H4 (cell line): ENCODE measurements around the gene MRPL17. TPM values are rescaled to one million over a fixed set of nuclear protein-coding genes. Genes with fewer than 3 reads are reported as not detected.
"Not testable (repeated sequence)": the region's sequence is repeated elsewhere in the genome, so short reads cannot be mapped to it uniquely, and the experiment has no call there.

ENCODE experiments used
- DNase-seq: peaks from one replicate; pipeline ENCODE4 v3.0.0-alpha.2; 2015; ENCODE audit warnings: low spot score
- total RNA-seq: library from RNA; depleted of rRNA; stranded (reverse); fragments of >200 nt; shearing (Covaris generic); gene quantifications from 2 replicates; pipeline ENCODE4 v1.2.3, GENCODE V29; 2014; rRNA removed

Gene MRPL17
- 98.8 and 99.5 TPM in 2 replicates for total RNA-seq

GRCh38 chr11:6682936-6683861, at the start of gene MRPL17:
MRPL17 (minus strand) TSS chr11:6683340; CDS start chr11:6683296, 44 bp downstream.
- peak; percentile 99 for DNase-seq

- no peak for DNase-seq
Measured at GRCh38 chr11:6727971-6728760, 45.0 kb upstream of the MRPL17 start.

GRCh38 chr11:6725386-6725896, 42.3 kb upstream of the MRPL17 start:
- no peak for DNase-seq

DNA sequence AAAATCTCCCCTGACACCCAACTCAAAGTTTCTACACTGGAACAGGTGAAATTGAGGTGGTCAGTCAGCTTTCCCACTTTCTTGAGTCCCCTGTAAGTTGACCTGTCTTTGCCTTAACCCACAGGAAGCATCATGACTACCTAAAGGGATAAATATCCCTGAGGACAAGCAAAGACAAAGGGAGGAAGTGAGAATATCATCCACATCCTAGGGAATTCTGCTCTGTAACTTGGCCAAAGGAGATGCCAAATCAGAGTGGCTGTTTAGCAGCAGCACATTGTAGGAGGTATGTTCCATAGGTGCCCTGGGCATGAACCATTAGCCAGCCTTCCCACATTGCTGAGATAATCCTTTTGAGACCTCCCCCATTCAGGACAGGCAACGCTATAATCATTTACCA, 40.9 kb upstream of the MRPL17 start:
- no peak for DNase-seq

GRCh38 chr11:6721343-6721742, 38.2 kb upstream of the MRPL17 start:
- DNase-seq, result no peak

DNA sequence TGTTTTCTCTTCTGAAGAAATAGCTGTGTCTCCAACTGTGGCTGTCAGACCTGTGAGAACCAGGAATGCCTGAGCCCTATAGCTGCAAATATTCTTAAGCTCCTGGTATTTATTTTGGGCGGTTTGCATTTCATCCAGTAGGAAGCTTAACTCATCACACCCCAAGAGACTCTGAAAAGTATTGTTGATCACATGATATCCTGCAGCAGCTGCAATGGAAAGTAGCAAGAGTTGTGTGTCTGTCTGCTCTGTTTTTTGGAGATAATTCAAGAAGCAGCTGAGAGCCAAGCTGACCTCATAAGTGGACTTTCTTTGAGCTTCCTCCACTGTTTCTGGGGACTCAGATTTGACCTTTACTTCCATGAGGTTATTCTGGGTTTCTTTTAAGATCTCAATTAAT, 36.4 kb upstream of the MRPL17 start:
- no peak for DNase-seq

GRCh38 chr11:6717426-6717825, 34.3 kb upstream of the MRPL17 start:
- DNase-seq, result no peak

DNA sequence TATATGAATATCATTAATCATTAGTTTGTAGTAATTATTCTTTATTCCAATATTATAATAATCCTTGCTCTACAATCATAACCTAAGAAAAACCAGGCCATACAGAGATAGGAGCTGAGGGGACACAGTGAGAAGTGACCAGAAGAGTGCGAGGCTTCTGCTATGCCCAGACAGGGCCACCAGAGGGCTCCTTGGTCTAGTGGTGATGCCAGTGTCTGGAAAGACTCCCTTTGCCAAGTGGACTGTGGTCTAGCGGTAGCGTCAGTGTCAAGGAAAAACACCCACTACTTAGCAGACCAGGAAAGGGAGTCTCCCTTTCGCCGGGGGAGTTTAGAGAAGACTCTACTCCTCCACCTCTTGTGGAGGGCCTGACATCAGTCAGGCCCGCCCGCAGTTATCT, 28.4 kb upstream of the MRPL17 start:
- DNase-seq, result not testable (repeated sequence)

- DNase-seq, result no peak
Measured at GRCh38 chr11:6708876-6709275, 25.7 kb upstream of the MRPL17 start.

- DNase-seq, result peak; percentile 33
Measured at GRCh38 chr11:6705905-6706535, 22.9 kb upstream of the MRPL17 start.

- DNase-seq, result peak; percentile 80
Measured at GRCh38 chr11:6703247-6704063, 20.3 kb upstream of the MRPL17 start.

- DNase-seq, result not testable (repeated sequence)
Measured at GRCh38 chr11:6701955-6702354, 18.8 kb upstream of the MRPL17 start.

DNA sequence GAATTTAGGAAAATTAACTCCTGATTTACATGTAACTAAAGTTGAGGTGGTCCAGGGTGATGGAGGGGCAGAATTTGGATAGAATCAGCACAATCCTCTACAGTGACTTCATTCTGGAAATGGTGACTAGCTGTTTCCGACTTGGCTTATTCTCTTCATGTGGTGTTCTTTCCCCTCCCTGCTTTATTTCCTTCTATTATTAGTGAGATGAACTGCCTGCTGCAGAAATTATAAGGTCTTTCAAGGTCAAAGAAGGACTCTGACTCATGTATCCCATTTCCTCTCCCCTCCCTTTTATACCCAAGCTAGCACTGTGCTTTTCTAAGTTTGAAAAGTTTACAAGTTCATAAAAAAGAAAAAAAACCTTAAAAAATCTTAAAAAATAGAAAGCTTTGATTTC, 12.2 kb upstream of the MRPL17 start:
- DNase-seq, result no peak

DNA sequence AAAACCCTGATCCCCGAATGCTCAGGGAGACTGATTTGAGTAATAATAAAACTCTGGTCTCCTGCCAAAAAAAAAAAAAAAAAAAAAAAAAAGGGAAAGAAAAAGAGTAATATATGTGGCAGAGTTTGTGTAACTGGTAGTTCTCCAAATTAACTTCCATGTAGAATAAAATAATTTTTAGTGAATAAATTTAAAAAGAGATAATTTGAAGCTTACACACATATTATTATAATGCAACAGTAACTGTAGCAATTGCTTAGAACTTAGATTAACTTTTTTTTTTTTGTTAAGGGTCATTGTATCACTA, 11.0 kb upstream of the MRPL17 start:
- no peak for DNase-seq

DNA sequence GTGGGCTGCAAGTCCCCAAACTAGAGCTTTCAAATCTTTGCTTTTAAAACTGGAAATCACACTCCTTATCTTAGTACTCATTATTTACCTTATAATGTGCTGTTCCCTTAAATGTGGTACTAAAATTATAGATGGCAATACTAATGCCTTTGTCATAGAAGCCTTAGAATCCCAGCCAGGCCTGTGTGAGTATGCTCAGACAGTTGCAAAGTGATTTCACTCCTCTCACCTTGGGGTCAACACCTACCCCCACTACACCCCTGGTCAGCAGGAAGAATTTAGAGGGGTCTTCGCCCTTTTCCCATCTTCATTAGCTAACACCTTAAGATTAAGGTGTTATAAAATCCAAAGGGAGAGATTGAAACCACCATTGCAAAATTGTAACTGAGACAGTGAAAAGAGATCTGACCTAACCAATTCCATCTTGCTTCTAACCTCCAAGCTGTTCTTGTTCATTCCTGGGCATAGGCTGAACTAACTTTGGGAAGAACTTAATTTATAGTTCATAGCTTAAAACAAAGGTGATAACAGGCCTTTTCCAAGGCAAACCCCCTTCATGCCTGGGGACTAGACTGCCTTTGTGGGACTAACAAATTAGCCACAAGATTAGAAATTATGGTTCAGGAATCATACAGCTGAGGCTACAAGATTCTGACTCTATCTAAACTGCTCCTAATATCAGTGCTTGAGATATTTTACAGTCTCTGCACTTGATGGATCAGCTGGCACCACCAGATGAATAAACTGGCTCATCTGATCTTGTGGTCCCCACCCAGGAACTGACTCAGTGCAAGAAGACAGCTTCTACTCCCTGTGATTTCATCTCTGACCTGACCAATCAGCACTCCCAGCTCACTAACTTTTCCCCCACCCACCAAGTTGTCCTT, 10.4 kb upstream of the MRPL17 start:
- peak; percentile 30 for DNase-seq

DNA sequence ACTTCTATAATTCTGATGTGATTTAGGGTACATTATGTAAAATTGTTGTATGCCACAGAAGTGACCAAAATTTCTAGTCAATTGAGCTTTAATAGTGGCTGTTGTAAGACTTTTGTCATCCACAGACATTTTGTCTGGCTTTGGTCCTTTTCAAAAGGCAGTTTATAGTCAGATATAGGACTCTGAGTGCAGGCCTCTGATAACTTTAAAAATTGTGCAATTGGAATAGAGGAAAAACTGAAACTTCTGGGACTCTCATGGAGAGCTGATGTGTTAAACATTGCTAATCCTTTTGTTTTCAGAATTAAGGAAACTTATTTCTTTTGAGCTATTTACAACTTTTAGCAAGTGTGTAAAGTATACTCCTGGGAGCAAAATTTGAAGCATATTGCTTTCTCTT, 9.0 kb upstream of the MRPL17 start:
- no peak for DNase-seq

DNA sequence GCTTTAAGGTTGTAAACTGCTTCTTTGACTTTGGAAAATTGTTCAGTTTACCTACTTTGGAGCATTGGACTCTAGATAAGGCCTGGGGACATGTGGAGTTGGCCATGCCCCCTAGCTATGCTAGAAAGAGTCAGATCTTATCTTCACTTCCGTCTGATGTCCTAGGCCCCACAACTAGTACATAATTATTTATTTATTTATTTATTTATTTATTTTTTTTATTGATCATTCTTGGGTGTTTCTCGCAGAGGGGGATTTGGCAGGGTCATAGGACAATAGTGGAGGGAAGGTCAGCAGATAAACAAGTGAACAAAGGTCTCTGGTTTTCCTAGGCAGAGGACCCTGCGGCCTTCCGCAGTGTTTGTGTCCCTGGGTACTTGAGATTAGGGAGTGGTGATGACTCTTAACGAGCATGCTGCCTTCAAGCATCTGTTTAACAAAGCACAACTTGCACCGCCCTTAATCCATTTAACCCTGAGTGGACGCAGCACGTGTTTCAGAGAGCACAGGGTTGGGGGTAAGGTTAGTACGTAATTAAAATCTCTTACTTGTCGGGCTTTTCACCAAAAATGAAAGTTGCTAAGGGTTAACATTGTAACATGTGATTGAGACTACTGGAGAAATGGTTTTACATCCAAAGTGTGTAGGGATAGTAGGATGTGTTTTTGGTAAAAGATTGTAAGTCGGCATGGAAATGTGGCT, 7.4 kb upstream of the MRPL17 start:
- not testable (repeated sequence) for DNase-seq

DNA sequence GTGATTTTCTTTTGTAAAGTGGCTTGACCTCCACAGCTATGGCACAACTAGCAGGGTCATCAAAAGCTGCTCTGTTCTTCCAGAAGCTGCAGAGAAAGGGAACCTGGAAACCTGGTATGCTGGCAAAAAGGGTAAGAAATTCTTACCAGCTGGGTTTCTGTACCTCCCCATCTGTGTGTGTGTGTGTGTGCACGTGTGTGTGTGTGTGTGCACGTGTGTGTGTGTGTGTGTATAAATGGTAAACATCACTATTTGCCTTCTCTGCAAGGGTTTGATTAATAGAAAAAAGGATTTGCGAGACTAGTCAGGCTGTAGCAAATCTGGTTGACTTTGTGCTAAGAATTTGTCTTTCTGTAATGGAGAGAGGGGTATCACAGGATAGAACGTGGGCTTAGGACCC, 4.7 kb upstream of the MRPL17 start:
- DNase-seq, result no peak

DNA sequence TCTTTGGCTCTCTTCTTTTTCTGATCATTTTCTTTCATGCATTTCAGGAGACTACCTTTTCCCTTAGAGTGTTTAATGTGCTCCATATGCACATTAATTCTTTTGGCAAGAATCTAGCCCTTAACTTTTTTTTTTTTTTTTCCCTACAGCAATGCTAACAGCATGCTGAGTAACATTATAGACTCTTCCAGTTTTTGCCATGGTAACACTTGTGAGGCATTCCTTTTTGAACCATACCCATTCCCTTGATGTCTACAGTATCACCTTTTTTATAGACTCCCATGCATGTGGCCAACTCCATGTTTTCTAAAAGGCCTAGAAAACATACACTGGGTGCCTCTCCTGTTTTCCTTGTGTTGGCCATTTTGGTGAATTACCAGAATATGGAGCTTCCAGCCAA, 2.9 kb upstream of the MRPL17 start:
- no peak for DNase-seq

DNA sequence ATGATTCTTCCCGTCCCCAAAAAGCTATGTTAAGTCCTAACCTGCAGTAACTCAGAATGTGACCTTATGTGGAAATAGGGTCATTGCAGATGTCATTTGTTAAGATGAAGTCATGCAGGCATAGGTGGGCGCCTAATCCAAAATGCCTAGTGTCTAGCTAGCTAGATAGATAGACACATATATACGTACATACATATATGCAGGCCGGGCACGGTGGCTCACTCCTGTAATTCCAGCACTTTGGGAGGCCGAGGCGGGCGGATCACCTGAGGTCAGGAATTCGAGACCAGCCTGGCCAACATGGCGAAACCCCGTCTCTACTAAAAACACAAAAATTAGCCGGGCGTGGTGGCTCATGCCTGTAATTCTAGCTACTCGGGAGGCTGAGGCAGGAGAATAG, 928 bp upstream of the MRPL17 start:
- not testable (repeated sequence) for DNase-seq
